IPS DF 6.9 (cell line): ENCODE results near the gene PTPN14.

Experiments
- DNase-seq: peaks from one replicate; pipeline ENCODE4 v3.0.0-alpha.2; 2013; ENCODE audit warnings: low read depth, low spot score
- H3K27ac ChIP-seq: one replicate; pipeline ENCODE4 v1.5.1; 2013; ENCODE audit warnings: low read length, control low read depth
- H3K27me3 ChIP-seq: 2 replicates; pipeline ENCODE4 v1.6.1; 2013; ENCODE audit warnings: mild to moderate bottlenecking, low read length; ENCODE audit not compliant: control insufficient read depth, insufficient read depth
- H3K36me3 ChIP-seq: 2 replicates; pipeline ENCODE4 v1.6.1; 2013; ENCODE audit warnings: low read length; ENCODE audit not compliant: control insufficient read depth, insufficient read depth
- H3K4me1 ChIP-seq: 2 replicates; pipeline ENCODE4 v1.6.1; 2013; ENCODE audit warnings: low read length; ENCODE audit not compliant: control insufficient read depth, insufficient read depth
- H3K4me3 ChIP-seq: 2 replicates; pipeline ENCODE4 v1.5.1; 2013; ENCODE audit warnings: mild to moderate bottlenecking, low read length
- H3K9me3 ChIP-seq: 2 replicates; pipeline ENCODE4 v1.6.1; 2013; ENCODE audit warnings: low read length, inconsistent platforms; ENCODE audit not compliant: control insufficient read depth, insufficient read depth
- WGBS: extraction: QIAGEN DNeasy Blood & Tissue Kit; methylation state at CpG from one replicate; pipeline ENCODE4 v1.1.7; 2013; ENCODE audit warnings: mixed read lengths, missing lambda C conversion rate; ENCODE audit not compliant: insufficient read length, insufficient coverage; 5-methylcytosine and 5-hydroxymethylcytosine counted together

The PTPN14 gene

GRCh38 chr1:214341459-214341858 lies 209.9 kb downstream of the PTPN14 start:
- H3K36me3 ChIP-seq: no peaks in the 10 kb centered on the region
- no peaks in the 10 kb centered on the region for H3K27me3 ChIP-seq
- H3K4me1 ChIP-seq: no peaks in the 10 kb centered on the region
- H3K4me3 ChIP-seq: no peak overlapping the region
- no CpG with 5 or more reads among the region's 3 CpGs for WGBS
- no peak overlapping the region for H3K27ac ChIP-seq
- no peak for DNase-seq
- H3K9me3 ChIP-seq: no peaks in the 10 kb centered on the region

DNA sequence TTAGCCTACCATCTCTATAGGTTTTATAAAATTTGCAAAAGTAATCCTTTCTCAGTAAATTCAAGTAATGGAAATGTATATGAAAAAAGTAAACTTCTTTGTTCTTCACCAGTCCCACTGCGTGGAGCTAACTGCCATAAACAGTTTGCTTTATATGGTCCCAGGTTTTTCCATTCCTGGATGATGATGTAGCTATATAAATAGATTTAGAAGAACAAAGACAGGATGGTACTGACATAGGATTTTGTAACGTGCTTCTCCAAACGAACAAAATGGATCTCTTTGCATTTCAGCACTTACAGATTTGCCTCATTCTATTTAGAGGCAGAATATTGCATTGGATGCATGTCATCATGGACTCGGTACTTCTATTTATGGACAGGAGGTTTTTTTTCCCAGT lies 213.2 kb downstream of the PTPN14 start:
- Histone ChIP-seq H3K4me1 (peaks cover 2% of the 10 kb centered on the region), H3K27me3 (no peaks in the 10 kb centered on the region), H3K36me3 (0 out of 2 replicates have a peak, but pooled peaks cover 2% of the 10 kb centered on the region), H3K9me3 (no peaks in the 10 kb centered on the region), H3K4me3 (no peak overlapping the region), H3K27ac (no peak overlapping the region)
- DNase-seq: no peak
- no CpG with 5 or more reads among the region's 4 CpGs for WGBS

GRCh38 chr1:214337511-214337910 lies 213.9 kb downstream of the PTPN14 start:
- Histone ChIP-seq H3K27ac (no peak overlapping the region), H3K27me3 (no peaks in the 10 kb centered on the region)
- WGBS: no CpG with 5 or more reads among the region's 6 CpGs

GRCh38 chr1:214337015-214337414 lies 214.4 kb downstream of the PTPN14 start:
- H3K36me3 ChIP-seq: 0 out of 2 replicates have a peak, but pooled peaks cover 2% of the 10 kb centered on the region
- H3K4me1 ChIP-seq: peaks cover 2% of the 10 kb centered on the region
- WGBS: no CpG with 5 or more reads among the region's 2 CpGs
- no peaks in the 10 kb centered on the region for H3K9me3 ChIP-seq
- no peak overlapping the region for H3K27ac ChIP-seq
- no peak overlapping the region for H3K4me3 ChIP-seq
- no peak for DNase-seq
- no peaks in the 10 kb centered on the region for H3K27me3 ChIP-seq

More at GRCh38 chr1:214337511-214337910, 213.9 kb downstream of the PTPN14 start:
- DNase-seq: no peak
- Histone ChIP-seq H3K36me3 (0 out of 2 replicates have a peak, but pooled peaks cover 2% of the 10 kb centered on the region), H3K4me3 (no peak overlapping the region), H3K4me1 (peaks cover 2% of the 10 kb centered on the region), H3K9me3 (no peaks in the 10 kb centered on the region)

DNA sequence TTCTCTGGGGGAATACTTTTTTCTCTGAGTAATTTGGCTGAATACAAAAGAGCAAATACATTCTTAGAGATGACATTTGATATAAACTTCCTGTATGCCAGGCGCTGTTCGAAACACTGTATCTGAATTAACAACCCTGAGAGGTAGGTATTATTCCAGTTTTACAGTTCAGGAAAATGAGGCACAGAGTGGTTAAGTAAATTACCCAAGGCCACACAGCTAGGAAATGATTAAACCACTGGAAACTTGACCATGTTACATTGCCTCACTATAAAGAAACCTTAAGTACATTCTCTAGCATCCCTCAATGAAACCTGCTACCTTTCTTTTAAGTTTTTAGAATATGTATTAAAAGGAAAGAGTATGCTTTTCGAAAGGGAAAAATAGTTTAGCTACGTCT lies 215.8 kb downstream of the PTPN14 start:
- H3K4me3 ChIP-seq: no peak overlapping the region
- H3K27ac ChIP-seq: no peak overlapping the region
- 0 out of 2 replicates have a peak, but pooled peaks cover 2% of the 10 kb centered on the region for H3K36me3 ChIP-seq
- no peaks in the 10 kb centered on the region for H3K27me3 ChIP-seq
- H3K9me3 ChIP-seq: no peaks in the 10 kb centered on the region
- no CpG with 5 or more reads among the region's 4 CpGs for WGBS
- no peak for DNase-seq
- H3K4me1 ChIP-seq: peaks cover 2% of the 10 kb centered on the region

DNA sequence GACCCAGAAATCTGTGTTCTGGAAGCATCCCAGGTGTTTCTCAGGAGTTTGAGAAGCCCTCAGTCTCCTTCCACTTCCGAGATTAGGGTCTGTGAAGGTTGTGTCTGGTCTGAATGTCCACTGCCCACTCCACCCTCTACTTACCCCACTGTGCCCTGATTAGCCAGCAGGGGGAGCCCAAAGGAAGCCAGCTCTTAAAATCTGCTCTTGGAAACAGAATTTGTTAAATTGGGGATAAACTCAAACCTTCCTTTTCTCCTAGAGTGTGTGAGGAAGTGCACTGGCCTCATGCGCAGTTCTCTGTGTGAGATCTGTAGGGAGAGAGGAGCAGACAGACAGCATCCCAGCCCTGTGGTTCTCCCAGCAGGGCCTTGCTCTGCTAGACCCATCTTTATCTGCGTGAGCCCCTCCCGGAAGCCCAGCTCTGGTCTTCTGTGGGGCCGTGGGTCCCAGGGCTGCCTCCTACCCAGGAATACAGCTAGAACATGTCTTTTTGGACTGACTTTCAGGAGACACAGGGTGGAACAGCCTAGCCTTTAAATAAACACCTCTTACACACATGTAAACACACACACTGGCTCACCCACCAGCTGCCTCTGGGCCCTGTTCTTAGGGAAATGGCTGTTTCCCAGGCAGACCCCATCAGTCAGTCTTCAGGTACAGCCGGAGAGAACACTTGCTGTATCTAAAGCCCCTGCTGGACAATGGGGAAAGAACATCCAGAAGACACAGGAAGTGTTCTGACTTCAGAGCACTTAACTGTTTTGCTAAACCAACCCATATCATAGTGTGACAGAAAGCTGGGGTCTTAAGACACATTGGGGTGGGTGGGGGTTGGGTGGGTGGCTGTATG lies 218.2 kb downstream of the PTPN14 start:
- no CpG with 5 or more reads among the region's 6 CpGs for WGBS
- no peak overlapping the region for H3K4me3 ChIP-seq
- no peak overlapping the region for H3K27ac ChIP-seq
- H3K4me1 ChIP-seq: peaks cover 2% of the 10 kb centered on the region
- no peak for DNase-seq
- 0 out of 2 replicates have a peak, but pooled peaks cover 2% of the 10 kb centered on the region for H3K36me3 ChIP-seq
- H3K27me3 ChIP-seq: no peaks in the 10 kb centered on the region
- no peaks in the 10 kb centered on the region for H3K9me3 ChIP-seq

DNA sequence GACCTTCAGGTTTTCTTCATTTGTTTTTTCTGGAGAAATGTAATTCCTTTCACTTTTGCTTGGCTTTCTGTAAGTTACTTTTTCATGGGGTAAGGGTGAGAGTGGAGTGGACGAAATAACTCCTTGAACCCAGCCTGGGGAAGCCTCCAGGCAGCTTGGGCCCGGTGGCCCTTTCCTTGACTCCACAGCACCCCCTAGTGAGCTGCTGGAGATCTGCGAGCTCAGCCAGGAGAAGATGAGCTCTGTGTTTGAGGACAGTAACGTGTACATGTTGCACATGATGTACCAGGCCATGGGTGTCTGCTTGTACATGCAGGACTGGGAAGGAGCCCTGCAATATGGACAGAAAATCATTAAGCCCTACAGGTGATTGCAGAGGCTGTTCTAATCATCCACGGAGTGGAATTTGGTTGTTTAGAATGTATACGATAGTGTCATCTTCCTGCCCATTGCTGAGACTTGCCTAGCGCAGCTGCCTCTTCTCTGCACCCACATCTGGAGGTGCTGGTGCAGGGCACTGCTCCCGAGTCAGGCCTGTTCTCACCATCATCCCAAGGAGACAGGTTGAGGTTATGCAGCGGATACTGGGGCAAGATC lies 219.5 kb downstream of the PTPN14 start:
- no peaks in the 10 kb centered on the region for H3K27me3 ChIP-seq
- no peak for DNase-seq
- H3K27ac ChIP-seq: no peak overlapping the region
- no peaks in the 10 kb centered on the region for H3K9me3 ChIP-seq
- H3K36me3 ChIP-seq: 0 out of 2 replicates have a peak, but pooled peaks cover 2% of the 10 kb centered on the region
- WGBS: no CpG with 5 or more reads among the region's 9 CpGs
- no peak overlapping the region for H3K4me3 ChIP-seq
- H3K4me1 ChIP-seq: peaks cover 2% of the 10 kb centered on the region

DNA sequence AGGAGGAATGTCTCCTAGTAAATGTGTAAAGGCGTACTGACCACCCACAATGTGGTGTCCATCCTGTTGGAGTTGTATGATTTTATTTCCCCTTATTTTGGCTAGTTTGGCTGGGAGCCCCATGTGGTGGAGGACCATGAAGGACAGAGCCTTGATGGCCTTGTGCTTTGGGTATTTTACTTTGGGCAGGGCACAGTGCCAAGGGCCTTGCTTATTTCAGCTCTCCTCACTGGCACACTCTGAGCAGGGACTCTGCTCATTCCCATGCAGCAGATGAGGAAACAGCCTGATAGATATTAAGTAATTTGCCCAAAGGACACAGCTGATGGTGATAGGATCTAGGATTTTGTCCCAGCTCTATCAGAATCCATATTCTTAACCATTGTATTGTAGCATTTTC lies 220.2 kb downstream of the PTPN14 start:
- Histone ChIP-seq H3K4me3 (no peak overlapping the region), H3K36me3 (0 out of 2 replicates have a peak, but pooled peaks cover 2% of the 10 kb centered on the region), H3K4me1 (peaks cover 2% of the 10 kb centered on the region), H3K27ac (no peak overlapping the region), H3K27me3 (no peaks in the 10 kb centered on the region), H3K9me3 (no peaks in the 10 kb centered on the region)
- no CpG with 5 or more reads among the region's 1 CpG for WGBS
- no peak for DNase-seq

DNA sequence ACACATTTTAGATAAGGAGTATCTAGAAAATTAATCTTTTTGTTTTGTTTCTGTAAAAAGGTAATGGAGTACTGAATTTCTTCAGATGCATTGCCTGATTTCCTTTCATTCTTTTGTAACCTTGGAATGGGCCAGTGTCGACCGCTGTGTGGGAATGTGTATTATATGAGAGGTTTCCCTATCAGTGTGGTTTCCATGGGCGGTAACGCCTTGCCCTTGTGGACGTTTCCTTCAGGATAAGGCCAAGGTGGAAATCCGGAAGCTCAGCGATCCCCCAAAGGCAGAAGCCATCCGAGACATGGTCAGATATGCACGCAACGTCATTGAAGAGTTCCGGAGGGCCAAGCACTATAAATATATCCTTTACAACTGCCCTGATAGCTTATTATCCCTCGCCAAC lies 220.7 kb downstream of the PTPN14 start:
- Histone ChIP-seq H3K27ac (no peak overlapping the region), H3K27me3 (no peaks in the 10 kb centered on the region), H3K36me3 (0 out of 2 replicates have a peak, but pooled peaks cover 2% of the 10 kb centered on the region), H3K4me3 (no peak overlapping the region), H3K9me3 (no peaks in the 10 kb centered on the region), H3K4me1 (peaks cover 2% of the 10 kb centered on the region)
- DNase-seq: no peak
- WGBS: no CpG with 5 or more reads among the region's 12 CpGs

- peaks cover 2% of the 10 kb centered on the region for H3K4me1 ChIP-seq
- no peak overlapping the region for H3K27ac ChIP-seq
- no peaks in the 10 kb centered on the region for H3K9me3 ChIP-seq
- no CpG with 5 or more reads among the region's 3 CpGs for WGBS
- no peak overlapping the region for H3K4me3 ChIP-seq
- 0 out of 2 replicates have a peak, but pooled peaks cover 2% of the 10 kb centered on the region for H3K36me3 ChIP-seq
- DNase-seq: no peak
- H3K27me3 ChIP-seq: no peaks in the 10 kb centered on the region
Measured at GRCh38 chr1:214330222-214330621, 221.2 kb downstream of the PTPN14 start.
